LNCAP (cell line): Measurements from ENCODE around the gene DAGLA.

Experiments
- TF ChIP-seq, protein P1 (sequence below): fragments of 450-650 bp; IDR thresholded peaks from 2 replicates; pipeline ENCODE4 v1.5.1; 2017; ENCODE audit warnings: mild to moderate bottlenecking

Gene DAGLA

DNA sequence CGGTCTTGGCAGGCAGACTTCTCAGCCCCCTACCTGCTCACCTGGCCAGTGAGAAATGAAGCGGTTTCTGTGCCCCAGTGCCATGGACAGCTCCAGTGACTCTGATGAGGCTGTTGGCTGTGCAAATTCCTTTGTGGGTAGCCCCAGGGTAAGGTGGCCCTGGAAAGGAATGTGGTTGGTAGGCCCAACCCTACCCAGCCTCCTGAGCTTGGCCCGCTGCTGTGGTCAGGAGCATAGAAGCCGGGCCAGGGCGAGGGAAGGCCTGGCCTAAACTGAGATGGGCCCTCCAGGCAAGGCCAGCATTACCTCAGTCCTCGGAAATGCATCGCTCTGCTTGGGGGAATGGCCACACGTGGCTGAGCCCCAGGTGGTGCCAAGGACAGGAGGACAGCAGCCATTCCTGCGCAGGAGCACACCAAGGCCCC is 16.9 kb downstream of the DAGLA start:
- TF ChIP-seq, protein P1, sequence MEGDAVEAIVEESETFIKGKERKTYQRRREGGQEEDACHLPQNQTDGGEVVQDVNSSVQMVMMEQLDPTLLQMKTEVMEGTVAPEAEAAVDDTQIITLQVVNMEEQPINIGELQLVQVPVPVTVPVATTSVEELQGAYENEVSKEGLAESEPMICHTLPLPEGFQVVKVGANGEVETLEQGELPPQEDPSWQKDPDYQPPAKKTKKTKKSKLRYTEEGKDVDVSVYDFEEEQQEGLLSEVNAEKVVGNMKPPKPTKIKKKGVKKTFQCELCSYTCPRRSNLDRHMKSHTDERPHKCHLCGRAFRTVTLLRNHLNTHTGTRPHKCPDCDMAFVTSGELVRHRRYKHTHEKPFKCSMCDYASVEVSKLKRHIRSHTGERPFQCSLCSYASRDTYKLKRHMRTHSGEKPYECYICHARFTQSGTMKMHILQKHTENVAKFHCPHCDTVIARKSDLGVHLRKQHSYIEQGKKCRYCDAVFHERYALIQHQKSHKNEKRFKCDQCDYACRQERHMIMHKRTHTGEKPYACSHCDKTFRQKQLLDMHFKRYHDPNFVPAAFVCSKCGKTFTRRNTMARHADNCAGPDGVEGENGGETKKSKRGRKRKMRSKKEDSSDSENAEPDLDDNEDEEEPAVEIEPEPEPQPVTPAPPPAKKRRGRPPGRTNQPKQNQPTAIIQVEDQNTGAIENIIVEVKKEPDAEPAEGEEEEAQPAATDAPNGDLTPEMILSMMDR: no peak

DNA sequence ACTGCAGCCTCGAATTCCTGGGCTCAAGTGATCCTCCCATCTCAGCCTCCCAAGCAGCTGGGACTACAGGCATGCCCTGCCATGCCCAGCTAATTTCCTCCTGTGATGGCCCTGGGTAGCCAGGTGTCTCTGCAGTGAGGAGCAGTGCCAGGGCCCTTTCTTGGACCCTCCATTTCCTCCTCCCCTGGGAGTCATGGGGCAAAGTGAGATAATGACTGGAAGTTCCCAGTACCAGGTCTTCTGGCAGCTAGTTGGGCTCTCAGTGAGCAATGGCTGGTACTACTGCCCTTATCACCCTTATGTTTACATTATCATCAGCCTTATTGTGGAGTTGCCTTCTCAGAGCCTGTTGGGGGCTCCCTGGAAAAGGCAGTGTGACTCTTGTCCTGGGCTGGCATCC is 17.6 kb downstream of the DAGLA start:
- TF ChIP-seq, protein P1: no peak

DNA sequence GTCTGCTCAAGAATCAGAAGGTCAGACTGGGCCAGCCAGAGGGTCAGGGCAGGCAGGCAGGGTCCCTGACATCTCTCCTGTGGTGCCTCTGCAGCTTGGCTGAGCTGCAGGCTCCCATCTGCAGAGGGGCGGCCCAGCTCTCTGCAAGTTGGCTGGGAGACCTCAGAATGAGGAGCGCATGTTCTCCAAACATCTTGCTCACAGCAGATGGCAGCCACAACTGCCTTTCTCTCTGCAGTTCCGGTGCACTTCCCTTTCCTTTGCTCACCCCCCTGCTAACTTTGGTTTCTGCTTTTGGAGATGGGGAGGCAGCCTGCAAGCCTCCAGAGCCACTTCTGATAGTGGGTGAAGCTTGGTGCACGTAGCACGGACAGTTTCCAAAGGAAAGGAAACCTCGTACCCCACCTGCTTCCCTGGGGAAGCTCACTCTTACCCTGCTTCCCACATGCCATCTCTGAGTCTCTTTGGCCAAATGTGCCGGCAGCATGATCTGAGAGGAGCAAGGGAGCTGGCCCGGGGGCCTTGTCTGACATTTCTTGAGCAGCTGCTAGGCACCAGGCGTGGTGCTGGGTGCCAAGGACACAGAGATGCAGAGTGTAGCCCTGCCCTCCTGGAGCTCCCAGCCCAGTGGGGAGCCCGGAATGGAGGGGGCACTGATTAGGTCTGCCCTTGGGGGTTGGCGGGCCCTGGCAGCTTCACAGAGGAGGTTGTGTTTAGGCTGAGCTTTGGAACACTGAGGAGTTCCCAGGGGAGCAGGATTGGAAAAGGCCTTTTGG is 18.2 kb downstream of the DAGLA start:
- TF ChIP-seq, protein P1: no peak

GRCh38 chr11:61699737-61700160 is 19.6 kb downstream of the DAGLA start:
- TF ChIP-seq, protein P1: no peak

GRCh38 chr11:61700212-61700611 is 20.0 kb downstream of the DAGLA start:
- TF ChIP-seq, protein P1: no peak

DNA sequence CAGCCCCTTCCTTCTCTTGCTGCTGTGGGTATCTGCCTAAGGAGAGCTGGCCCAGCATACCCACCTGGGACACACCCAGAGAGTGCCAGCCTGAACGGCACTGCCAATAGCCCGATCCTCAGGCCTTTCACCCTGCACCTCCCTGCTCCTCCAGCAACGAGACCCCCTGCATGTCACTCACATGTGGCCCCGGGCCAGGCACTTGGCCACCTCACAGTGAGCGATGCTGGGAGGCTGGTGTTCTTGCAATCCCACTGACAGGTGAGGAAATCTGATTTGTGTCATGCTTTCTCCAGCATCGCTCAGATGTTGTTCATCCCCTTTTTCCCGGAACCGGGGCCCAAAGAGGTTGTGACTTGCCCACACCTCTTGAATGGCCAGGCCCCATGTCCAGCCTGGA is 20.5 kb downstream of the DAGLA start:
- TF ChIP-seq, protein P1: no peak

GRCh38 chr11:61701242-61701886 is 21.2 kb downstream of the DAGLA start:
- TF ChIP-seq, protein P1: peak; percentile 42; the same call in 1 of the 2 replicates
